ENCODE data around the gene OTUB1. TPM values are rescaled to one million over a fixed set of nuclear protein-coding genes. Genes with fewer than 3 reads are reported as not detected.

The OTUB1 gene
- total and polyA plus RNA-seq, 2 donors (not counting 1 experiment from before 2014, with no cell fraction given): 78.2 to 119 TPM

- Histone ChIP-seq H3K36me3 (replicated peaks in 1 of 2; ENCODE audit: control extremely low read depth in 1 of 2, control insufficient read depth in 1 of 2, extremely low read depth in 1 of 2, insufficient read depth in 2 of 2, low read length in 1 of 2) (peaks cover 3 to 16% of the 10 kb centered on the region in 2 experiments), H4K20me1 (ENCODE audit: control insufficient read depth, insufficient read depth, low read length, poor library complexity, severe bottlenecking) (peaks cover 25% of the 10 kb centered on the region), H3K4me1 (ENCODE audit: control insufficient read depth in 2 of 2, insufficient read depth in 2 of 2, low read length in 2 of 2) (peaks cover 18 to 20% of the 10 kb centered on the region in 2 donors), H3K79me2 (ENCODE audit: control insufficient read depth, insufficient read depth, low read length) (peaks cover 60% of the 10 kb centered on the region), H2AFZ (ENCODE audit: insufficient read depth, low read depth, low read length, poor library complexity, severe bottlenecking) (no peak overlapping the region), H3K4me2 (replicated peaks; ENCODE audit: low read depth, low read length, poor library complexity, severe bottlenecking) (no peak overlapping the region), H3K4me3 (ENCODE audit: control extremely low read depth in 1 of 5, extremely low read depth in 1 of 5, insufficient read depth in 1 of 5, low read depth in 2 of 5, low read length in 4 of 5) (no peak overlapping the region), H3K27me3 (replicated peaks in 1 of 4; ENCODE audit: control extremely low read depth in 1 of 4, control insufficient read depth in 3 of 4, insufficient read depth in 4 of 4, low read length in 3 of 4) (no peaks in the 10 kb centered on the region), H3K9ac (ENCODE audit: low read length) (no peak overlapping the region), H3K9me3 (ENCODE audit: control extremely low read depth in 1 of 3, control insufficient read depth in 2 of 3, insufficient read depth in 1 of 3, low read length in 2 of 3) (no peaks in the 10 kb centered on the region), H3K27ac (ENCODE audit: low read length in 2 of 2) (no peak overlapping the region)
- no peaks in the 10 kb centered on the region for H3K9me3 Mint-ChIP-seq (ENCODE audit: insufficient read depth)
- TF ChIP-seq, protein P1, sequence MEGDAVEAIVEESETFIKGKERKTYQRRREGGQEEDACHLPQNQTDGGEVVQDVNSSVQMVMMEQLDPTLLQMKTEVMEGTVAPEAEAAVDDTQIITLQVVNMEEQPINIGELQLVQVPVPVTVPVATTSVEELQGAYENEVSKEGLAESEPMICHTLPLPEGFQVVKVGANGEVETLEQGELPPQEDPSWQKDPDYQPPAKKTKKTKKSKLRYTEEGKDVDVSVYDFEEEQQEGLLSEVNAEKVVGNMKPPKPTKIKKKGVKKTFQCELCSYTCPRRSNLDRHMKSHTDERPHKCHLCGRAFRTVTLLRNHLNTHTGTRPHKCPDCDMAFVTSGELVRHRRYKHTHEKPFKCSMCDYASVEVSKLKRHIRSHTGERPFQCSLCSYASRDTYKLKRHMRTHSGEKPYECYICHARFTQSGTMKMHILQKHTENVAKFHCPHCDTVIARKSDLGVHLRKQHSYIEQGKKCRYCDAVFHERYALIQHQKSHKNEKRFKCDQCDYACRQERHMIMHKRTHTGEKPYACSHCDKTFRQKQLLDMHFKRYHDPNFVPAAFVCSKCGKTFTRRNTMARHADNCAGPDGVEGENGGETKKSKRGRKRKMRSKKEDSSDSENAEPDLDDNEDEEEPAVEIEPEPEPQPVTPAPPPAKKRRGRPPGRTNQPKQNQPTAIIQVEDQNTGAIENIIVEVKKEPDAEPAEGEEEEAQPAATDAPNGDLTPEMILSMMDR (IDR thresholded peaks at IDR 0.05): no peak
- no peak for TF ChIP-seq EZH2 (IDR thresholded peaks at IDR 0.05; ENCODE audit: borderline replicate concordance, insufficient read depth, low read depth, low read length, poor library complexity, severe bottlenecking)
- WGBS (ENCODE audit: insufficient coverage): 93% methylated on average over 8 of the region's 8 CpGs
- no peak overlapping the region for H3K4me3 Mint-ChIP-seq
- H3K27me3 Mint-ChIP-seq: no peaks in the 10 kb centered on the region
- no peak overlapping the region for H3K27ac Mint-ChIP-seq
- no peak for DNase-seq
- intact Hi-C loops (cut with micrococcal nuclease): no loop called here
- POLR2A ChIA-PET: interaction anchor here (1.8 kb wide), 1 partner anchor 107 kb away, joined by 11 read pairs; the partner anchor contains the start of gene MARK2
- ATAC-seq (ENCODE audit: low read depth): no peak
- CTCF ChIA-PET: interaction anchor here (0.7 to 11.7 kb wide), 11 partner anchors 8 to 177 kb away, joined by 3 to 254 read pairs (median 5); partner anchors contain the start of genes MARK2 and ZFTA
- H3K4me1 Mint-ChIP-seq: peaks cover 25% of the 10 kb centered on the region
Measured at GRCh38 chr11:63944987-63945386, 41.3 kb upstream of the OTUB1 start.

DNA sequence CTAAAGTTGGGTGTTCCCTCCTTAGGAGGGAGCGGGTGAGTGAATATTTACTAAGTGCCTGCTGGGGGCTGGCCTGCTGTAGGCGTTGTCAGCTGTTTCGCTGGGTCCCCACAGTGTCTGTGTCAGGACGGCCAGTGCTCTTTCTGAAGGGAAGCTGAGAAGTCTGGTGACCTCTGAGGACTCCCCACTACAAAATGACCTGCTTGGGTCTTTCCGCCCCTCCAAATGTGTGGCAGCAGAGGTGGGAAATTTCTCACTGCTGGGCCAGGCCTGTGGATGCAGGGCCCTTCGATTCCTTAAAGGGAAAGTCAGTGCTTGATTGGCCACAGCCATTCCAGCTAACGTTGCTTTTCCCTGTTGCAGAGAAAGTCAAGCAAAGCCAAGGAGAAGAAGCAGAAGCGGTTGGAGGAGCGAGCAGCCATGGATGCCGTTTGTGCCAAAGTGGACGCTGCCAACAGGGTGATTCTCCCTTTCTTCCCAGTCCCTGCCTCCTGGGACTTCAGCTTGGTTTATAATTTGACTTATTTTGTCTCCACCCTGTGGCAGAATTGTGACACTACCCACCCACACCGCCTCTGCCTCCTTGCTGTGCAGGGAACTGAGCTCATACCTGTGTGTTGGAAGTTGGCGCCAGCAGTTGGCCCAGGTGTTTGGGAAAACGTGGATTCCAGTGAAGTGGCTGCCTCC is 40.6 kb upstream of the OTUB1 start:
- Histone ChIP-seq H2AFZ (ENCODE audit: insufficient read depth, low read depth, low read length, poor library complexity, severe bottlenecking) (no peak overlapping the region), H3K9ac (ENCODE audit: low read length) (no peak overlapping the region), H4K20me1 (ENCODE audit: control insufficient read depth, insufficient read depth, low read length, poor library complexity, severe bottlenecking) (peaks cover 25% of the 10 kb centered on the region), H3K4me1 (ENCODE audit: control insufficient read depth in 2 of 2, insufficient read depth in 2 of 2, low read length in 2 of 2) (peaks cover 12 to 14% of the 10 kb centered on the region in 2 donors), H3K4me2 (replicated peaks; ENCODE audit: low read depth, low read length, poor library complexity, severe bottlenecking) (no peak overlapping the region), H3K4me3 (ENCODE audit: control extremely low read depth in 1 of 5, extremely low read depth in 1 of 5, insufficient read depth in 1 of 5, low read depth in 2 of 5, low read length in 4 of 5) (no peak overlapping the region), H3K9me3 (ENCODE audit: control extremely low read depth in 1 of 3, control insufficient read depth in 2 of 3, insufficient read depth in 1 of 3, low read length in 2 of 3) (no peaks in the 10 kb centered on the region), H3K27me3 (replicated peaks in 1 of 4; ENCODE audit: control extremely low read depth in 1 of 4, control insufficient read depth in 3 of 4, insufficient read depth in 4 of 4, low read length in 3 of 4) (no peaks in the 10 kb centered on the region), H3K27ac (ENCODE audit: low read length in 2 of 2) (no peak overlapping the region), H3K36me3 (replicated peaks in 1 of 2; ENCODE audit: control extremely low read depth in 1 of 2, control insufficient read depth in 1 of 2, extremely low read depth in 1 of 2, insufficient read depth in 2 of 2, low read length in 1 of 2) (peaks cover 3 to 16% of the 10 kb centered on the region in 2 experiments), H3K79me2 (ENCODE audit: control insufficient read depth, insufficient read depth, low read length) (peaks cover 58% of the 10 kb centered on the region)
- peak; percentile 63 for DNase-seq
- Mint-ChIP-seq H3K9me3 (ENCODE audit: insufficient read depth) (no peaks in the 10 kb centered on the region), H3K27me3 (no peaks in the 10 kb centered on the region), H3K4me3 (no peak overlapping the region), H3K4me1 (peaks cover 20% of the 10 kb centered on the region), H3K27ac (peak overlapping the region; percentile 15)
- TF ChIP-seq, protein P1 (IDR thresholded peaks at IDR 0.05): peak; percentile 61
- TF ChIP-seq EZH2 (IDR thresholded peaks at IDR 0.05; ENCODE audit: borderline replicate concordance, insufficient read depth, low read depth, low read length, poor library complexity, severe bottlenecking): no peak
- ATAC-seq (ENCODE audit: low read depth): peak; percentile 63
- POLR2A ChIA-PET: interaction anchor here (0.6 to 1.8 kb wide), 2 partner anchors 66 to 107 kb away, joined by 4 to 11 read pairs; partner anchors contain the start of gene MARK2
- intact Hi-C loops (cut with micrococcal nuclease): loop anchor here (1.0 kb wide), 1 partner anchor 108 kb away; no protein-coding TSS in a partner anchor
- WGBS (ENCODE audit: insufficient coverage): 78% methylated on average over 12 of the region's 14 CpGs
- CTCF ChIA-PET: interaction anchor here (0.6 to 11.7 kb wide), 24 partner anchors 10 to 466 kb away, joined by 3 to 254 read pairs (median 4); partner anchors contain the start of genes MARK2 and ZFTA
